Measurements from ENCODE around the gene RBBP5.

Gene RBBP5

GRCh38 chr1:205073511-205073910 is 48.3 kb downstream of the RBBP5 start:
- no peak for TF ChIP-seq GATA3 (IDR thresholded peaks at IDR 0.05; ENCODE audit: low read depth, low read length)
- no peak for TF ChIP-seq GATA2 (IDR thresholded peaks at IDR 0.05; ENCODE audit: low read depth, low read length)

GRCh38 chr1:205072881-205073280 is 48.9 kb downstream of the RBBP5 start:
- TF ChIP-seq GATA3 (IDR thresholded peaks at IDR 0.05; ENCODE audit: low read depth, low read length) (no peak), GATA2 (IDR thresholded peaks at IDR 0.05; ENCODE audit: low read depth, low read length) (no peak)

DNA sequence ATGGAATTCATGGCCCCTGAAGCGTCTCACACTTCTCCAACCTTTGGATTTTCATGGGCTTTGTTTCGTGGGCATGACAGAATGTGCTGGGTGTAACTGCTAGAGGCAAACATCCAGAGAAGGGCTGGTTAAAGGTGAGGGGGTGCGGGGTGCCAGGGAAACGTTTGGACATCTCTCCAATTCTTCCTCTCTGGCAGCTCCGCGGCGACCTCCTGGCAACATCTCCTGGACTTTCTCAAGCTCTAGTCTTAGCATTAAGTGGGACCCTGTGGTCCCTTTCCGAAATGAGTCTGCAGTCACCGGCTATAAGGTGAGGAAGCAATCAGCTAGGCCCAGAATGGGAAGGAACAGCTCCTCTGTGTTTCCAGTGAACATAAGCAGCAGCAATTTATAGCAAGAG is 49.5 kb downstream of the RBBP5 start:
- no peak for TF ChIP-seq GATA2 (IDR thresholded peaks at IDR 0.05; ENCODE audit: low read depth, low read length)

DNA sequence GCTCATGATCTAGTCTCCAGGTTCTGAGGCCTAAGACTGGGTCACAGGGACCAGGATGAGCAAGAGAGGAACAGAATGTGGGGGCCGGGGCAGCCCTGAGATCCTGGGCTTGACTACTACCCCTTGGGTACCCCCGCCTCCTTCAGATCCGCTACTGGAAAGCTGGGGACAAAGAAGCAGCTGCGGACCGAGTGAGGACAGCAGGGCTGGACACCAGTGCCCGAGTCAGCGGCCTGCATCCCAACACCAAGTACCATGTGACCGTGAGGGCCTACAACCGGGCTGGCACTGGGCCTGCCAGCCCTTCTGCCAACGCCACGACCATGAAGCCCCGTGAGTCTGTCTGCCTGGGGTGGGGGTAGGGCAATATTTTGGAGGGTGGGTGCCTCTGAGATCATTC is 50.0 kb downstream of the RBBP5 start:
- no peak for TF ChIP-seq GATA2 (IDR thresholded peaks at IDR 0.05; ENCODE audit: low read depth, low read length)
- no peak for TF ChIP-seq GATA3 (IDR thresholded peaks at IDR 0.05; ENCODE audit: low read depth, low read length)

- no peak for TF ChIP-seq GATA3 (IDR thresholded peaks at IDR 0.05; ENCODE audit: low read depth, low read length)
- no peak for TF ChIP-seq GATA2 (IDR thresholded peaks at IDR 0.05; ENCODE audit: low read depth, low read length)
Measured at GRCh38 chr1:205071028-205071409, 50.8 kb downstream of the RBBP5 start.

DNA sequence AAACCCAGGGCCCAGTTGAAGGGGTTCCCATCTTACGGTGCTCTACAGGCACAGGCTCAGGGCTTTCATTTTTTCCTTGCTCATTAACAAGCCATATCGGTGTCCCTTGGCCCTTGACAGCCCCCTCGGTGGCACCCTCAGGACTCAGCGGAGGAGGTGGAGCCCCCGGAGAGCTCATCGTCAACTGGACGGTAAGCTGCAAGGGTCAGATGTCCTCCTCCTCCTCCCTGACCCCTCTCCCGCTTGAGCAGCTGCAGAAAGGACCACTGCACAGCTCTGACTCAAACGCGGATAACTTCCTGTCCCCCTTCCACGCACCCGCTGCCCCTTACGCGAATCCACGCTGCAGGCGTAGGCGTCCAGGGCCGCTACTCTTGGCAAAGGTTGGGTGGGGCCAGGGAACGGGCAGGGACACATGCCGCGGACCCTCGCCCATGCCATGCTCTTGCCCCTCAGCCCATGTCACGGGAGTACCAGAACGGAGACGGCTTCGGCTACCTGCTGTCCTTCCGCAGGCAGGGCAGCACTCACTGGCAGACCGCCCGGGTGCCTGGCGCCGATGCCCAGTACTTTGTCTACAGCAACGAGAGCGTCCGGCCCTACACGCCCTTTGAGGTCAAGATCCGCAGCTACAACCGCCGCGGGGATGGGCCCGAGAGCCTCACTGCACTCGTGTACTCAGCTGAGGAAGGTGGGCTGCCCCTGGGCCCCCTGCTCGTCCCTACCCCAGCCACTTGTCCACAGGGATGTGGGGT is 52.2 kb downstream of the RBBP5 start:
- TF ChIP-seq GATA2 (IDR thresholded peaks at IDR 0.05; ENCODE audit: low read depth, low read length) (no peak), GATA3 (IDR thresholded peaks at IDR 0.05; ENCODE audit: low read depth, low read length) (no peak)

DNA sequence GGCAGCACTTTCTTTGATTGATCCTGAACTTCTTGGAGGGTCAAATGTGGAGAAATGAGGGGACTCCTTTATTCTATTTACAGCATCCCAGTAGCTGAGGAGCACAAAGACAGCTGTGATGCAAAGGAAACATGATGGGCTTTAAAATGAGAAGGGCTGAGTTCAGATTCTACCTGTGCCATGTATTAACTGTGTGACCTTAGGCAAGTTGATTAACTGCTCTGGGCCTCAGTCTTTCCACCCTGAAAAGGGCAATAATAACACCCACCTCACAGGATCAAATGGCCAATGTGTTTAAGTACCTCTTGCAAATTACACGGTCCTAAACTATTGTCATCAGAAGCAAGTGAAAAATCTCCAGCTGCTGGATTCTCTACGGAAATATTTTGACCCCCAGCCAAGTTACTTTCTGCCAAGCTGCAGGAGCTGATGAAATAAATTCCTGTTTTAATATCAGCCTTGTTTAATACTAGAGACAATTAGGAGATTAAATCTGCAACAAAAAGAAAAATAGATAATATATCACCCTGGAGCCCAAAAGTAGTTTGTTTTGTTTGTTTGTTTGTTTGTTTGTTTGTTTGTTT is 53.2 kb downstream of the RBBP5 start:
- TF ChIP-seq GATA3 (IDR thresholded peaks at IDR 0.05; ENCODE audit: low read depth, low read length): no peak
- no peak for TF ChIP-seq GATA2 (IDR thresholded peaks at IDR 0.05; ENCODE audit: low read depth, low read length)

GRCh38 chr1:205068001-205068400 is 53.8 kb downstream of the RBBP5 start:
- TF ChIP-seq GATA3 (IDR thresholded peaks at IDR 0.05; ENCODE audit: low read depth, low read length) (no peak), GATA2 (IDR thresholded peaks at IDR 0.05; ENCODE audit: low read depth, low read length) (no peak)

DNA sequence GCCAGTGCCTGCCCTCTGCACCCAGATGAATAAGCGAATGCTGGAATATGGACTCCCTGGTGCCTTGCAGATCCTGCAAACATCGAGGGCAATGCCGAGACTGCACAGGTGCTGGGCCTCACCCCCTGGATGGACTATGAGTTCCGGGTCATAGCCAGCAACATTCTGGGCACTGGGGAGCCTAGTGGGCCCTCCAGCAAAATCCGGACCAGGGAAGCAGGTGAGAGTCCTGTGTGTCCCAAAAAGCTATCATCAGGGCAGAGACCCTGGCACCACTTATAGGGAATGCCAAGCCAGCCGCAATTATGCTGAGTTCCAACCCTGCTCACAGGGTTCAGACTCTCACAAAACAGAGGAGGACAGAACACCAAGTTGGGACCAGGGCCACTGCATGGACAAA is 54.7 kb downstream of the RBBP5 start:
- TF ChIP-seq GATA2 (IDR thresholded peaks at IDR 0.05; ENCODE audit: low read depth, low read length) (no peak), GATA3 (IDR thresholded peaks at IDR 0.05; ENCODE audit: low read depth, low read length) (no peak)

- TF ChIP-seq GATA2 (IDR thresholded peaks at IDR 0.05; ENCODE audit: low read depth, low read length) (no peak), GATA3 (IDR thresholded peaks at IDR 0.05; ENCODE audit: low read depth, low read length) (no peak)
Measured at GRCh38 chr1:205066141-205066818, 55.5 kb downstream of the RBBP5 start.

DNA sequence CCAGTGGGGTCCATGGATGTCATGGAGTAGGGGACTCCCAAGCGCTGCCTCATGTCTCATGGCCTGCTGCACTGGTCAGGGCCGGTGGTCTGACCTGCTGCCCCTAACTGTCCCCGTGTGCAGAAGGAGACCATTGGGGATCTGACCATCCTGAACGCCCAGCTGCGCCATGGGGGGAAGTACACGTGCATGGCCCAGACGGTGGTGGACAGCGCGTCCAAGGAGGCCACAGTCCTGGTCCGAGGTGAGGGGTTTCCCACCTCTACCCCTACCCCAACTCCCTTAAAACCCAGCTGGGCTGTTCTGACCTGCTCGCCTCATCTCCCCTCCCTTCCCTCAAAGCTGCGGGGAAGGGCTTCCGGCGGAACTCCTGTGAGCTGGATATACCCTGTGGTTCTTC is 56.1 kb downstream of the RBBP5 start:
- no peak for TF ChIP-seq GATA2 (IDR thresholded peaks at IDR 0.05; ENCODE audit: low read depth, low read length)
- no peak for TF ChIP-seq GATA3 (IDR thresholded peaks at IDR 0.05; ENCODE audit: low read depth, low read length)

DNA sequence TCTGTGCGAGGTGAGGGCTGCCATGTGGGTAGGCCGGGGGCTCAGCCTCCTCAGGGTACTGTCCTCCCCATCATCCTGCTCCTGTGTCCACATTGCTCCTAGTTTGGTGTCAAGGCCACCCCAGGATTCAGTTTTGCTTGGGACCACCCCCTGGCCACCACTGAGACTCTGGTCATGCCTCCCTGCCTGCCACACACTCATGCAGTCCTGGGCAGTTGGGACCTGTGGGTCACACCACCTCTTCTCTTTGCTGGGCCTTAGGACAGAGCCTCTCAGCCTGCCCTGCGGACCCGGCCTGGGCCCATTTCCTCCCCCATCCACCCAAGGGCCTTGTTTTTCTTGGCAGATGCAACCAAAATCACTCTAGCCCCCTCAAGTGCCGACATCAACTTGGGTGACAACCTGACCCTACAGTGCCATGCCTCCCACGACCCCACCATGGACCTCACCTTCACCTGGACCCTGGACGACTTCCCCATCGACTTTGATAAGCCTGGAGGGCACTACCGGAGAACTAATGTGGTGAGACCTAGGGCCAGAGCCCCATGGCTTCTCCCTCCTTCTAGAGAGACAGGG is 56.9 kb downstream of the RBBP5 start:
- no peak for TF ChIP-seq GATA2 (IDR thresholded peaks at IDR 0.05; ENCODE audit: low read depth, low read length)
- TF ChIP-seq GATA3 (IDR thresholded peaks at IDR 0.05; ENCODE audit: low read depth, low read length): no peak

- TF ChIP-seq GATA3 (IDR thresholded peaks at IDR 0.05; ENCODE audit: low read depth, low read length): no peak
- no peak for TF ChIP-seq GATA2 (IDR thresholded peaks at IDR 0.05; ENCODE audit: low read depth, low read length)
Measured at GRCh38 chr1:205064301-205064700, 57.5 kb downstream of the RBBP5 start.

DNA sequence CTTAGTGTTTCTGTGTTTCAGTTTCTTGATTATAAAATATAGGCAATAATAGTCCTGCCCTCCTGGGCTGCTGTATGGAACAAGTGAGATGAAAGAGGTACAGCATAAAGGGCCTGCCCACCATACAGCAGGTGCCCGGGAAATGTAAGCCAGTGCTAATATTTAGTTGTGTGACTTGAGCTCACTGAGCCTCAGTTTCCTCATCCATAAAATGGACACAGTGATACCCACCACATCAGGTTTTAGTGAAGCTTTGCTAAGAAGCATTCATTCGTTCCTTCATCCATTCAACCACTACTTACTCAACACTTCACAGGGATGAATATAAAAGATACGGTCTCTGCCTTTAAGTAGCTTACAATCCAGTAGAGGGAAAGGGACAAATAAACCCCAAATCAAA is 58.9 kb downstream of the RBBP5 start:
- no peak for TF ChIP-seq GATA3 (IDR thresholded peaks at IDR 0.05; ENCODE audit: low read depth, low read length)
- TF ChIP-seq GATA2 (IDR thresholded peaks at IDR 0.05; ENCODE audit: low read depth, low read length): no peak

DNA sequence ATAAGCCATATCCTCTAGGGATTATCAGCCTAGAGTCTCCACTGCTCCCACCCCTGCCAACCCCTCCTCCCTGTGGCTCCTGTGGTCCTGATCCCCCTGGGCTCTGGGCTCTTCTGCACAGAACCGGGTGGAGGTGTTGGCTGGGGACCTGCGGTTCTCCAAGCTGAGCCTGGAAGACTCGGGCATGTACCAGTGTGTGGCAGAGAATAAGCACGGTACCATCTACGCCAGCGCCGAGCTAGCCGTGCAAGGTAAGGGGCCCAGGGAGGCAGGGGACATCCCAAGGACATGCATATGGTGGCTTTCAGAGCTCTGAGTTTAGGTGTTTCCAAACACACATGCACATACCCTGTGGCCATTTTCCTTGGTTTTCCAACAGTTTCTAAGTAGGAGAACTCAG is 59.5 kb downstream of the RBBP5 start:
- no peak for TF ChIP-seq GATA2 (IDR thresholded peaks at IDR 0.05; ENCODE audit: low read depth, low read length)
- no peak for TF ChIP-seq GATA3 (IDR thresholded peaks at IDR 0.05; ENCODE audit: low read depth, low read length)

Data from SH-SY5Y (cell line).